H1 (cell line): ENCODE measurements around the gene BCL2L12. TPM values are rescaled to one million over a fixed set of nuclear protein-coding genes. Genes with fewer than 3 reads are reported as not detected.

ENCODE experiments used
- BACH1 ChIP-seq: IDR thresholded peaks from 2 replicates; pipeline ENCODE4 v1.6.1; 2012; ENCODE audit warnings: low read length, improper control_type of control experiment
- CREB1 ChIP-seq: IDR thresholded peaks from 2 replicates; pipeline ENCODE4 v1.6.1; 2012; ENCODE audit warnings: inconsistent platforms
- CTCF ChIP-seq, 3 experiments: IDR thresholded peaks; 1 replicate in 2 of 3; 2 replicates in 1 of 3; pipeline versions ENCODE4 v1.5.1 to v1.6.1; 2011; ENCODE audit warnings: low read length in 3 of 3, mild to moderate bottlenecking in 3 of 3, inconsistent platforms in 2 of 3, low read depth in 1 of 3, moderate library complexity in 1 of 3; ENCODE audit not compliant: insufficient read depth in 1 of 3; ENCODE audit errors: control extremely low read depth in 1 of 3
- HDAC6 ChIP-seq: IDR thresholded peaks from one replicate; pipeline ENCODE4 v1.7.1; 2012; ENCODE audit warnings: low read depth, mild to moderate bottlenecking, inconsistent platforms, low read length, moderate library complexity
- NANOG ChIP-seq: IDR thresholded peaks from 2 replicates; pipeline ENCODE4 v1.6.1; 2011; ENCODE audit warnings: low read length, low read depth, mild to moderate bottlenecking, inconsistent platforms; ENCODE audit not compliant: insufficient read depth, poor library complexity, severe bottlenecking
- RFX5 ChIP-seq: IDR thresholded peaks from 2 replicates; pipeline ENCODE4 v1.6.1; 2011; ENCODE audit warnings: low read depth, low read length, improper control_type of control experiment, borderline replicate concordance
- polyA plus RNA-seq, 7 experiments: library from polyadenylated mRNA; depleted of rRNA in 3 of 7; stranded (reverse) in 5 of 7; unstranded in 2 of 7; fragments of >200 nt in 5 of 7; fragments of 200-250 nt in 2 of 7; gene quantifications; 1 replicate in 5 of 7; 2 replicates in 1 of 7; 4 replicates in 1 of 7; pipeline versions ENCODE4 v1.2.1 to v1.2.3, GENCODE V29; 2011 to 2013; ENCODE audit warnings: missing spikeins in 2 of 7, mixed read lengths in 2 of 7
- total RNA-seq: library from RNA; stranded (reverse); fragmentation: NEBNext Ultra II Directional; extraction: Animal tissue kit (Norgen Biotek cat#: 25700); gene quantifications from 2 replicates; pipeline ENCODE4 v1.2.1, GENCODE V29; 2021

The BCL2L12 gene
- total and polyA plus RNA-seq, 2 of the 8 experiments (the other 6 are each of a cell fraction or from before 2014, with no cell fraction given), result 126 to 209 TPM

- TF ChIP-seq CTCF (IDR thresholded peaks at IDR 0.05; ENCODE audit: control extremely low read depth in 1 of 3, insufficient read depth in 1 of 3, low read depth in 1 of 3, low read length in 3 of 3) (no peak), CREB1 (no peak), RFX5 (no peak), HDAC6 (no peak), NANOG (no peak), BACH1 (no peak)
- TF ChIP-seq, all 59 proteins: peak for 0
Observed at GRCh38 chr19:49645592-49645991, 20.1 kb upstream of the BCL2L12 start (continued).
